Measurements from ENCODE around the gene GPX3. TPM values are rescaled to one million over a fixed set of nuclear protein-coding genes. Genes with fewer than 3 reads are reported as not detected.

The GPX3 gene
- total RNA-seq, 1 donor from 2014 or later = 0.18 TPM

- H3K9me3 Mint-ChIP-seq = no peaks in the 10 kb centered on the region
- ChIA-PET POLR2A (interaction anchor here (0.6 to 4.9 kb wide), 18 partner anchors 8 to 113 kb away, joined by 3 to 44 read pairs (median 6); partner anchors contain the start of genes ANXA6 and TNIP1), CTCF (interaction anchor here (0.9 to 16.2 kb wide), 34 partner anchors 11 to 492 kb away, joined by 3 to 625 read pairs (median 8); partner anchors contain the start of genes ANXA6, SLC36A1 and TNIP1)
- DNase-seq (no peak), ATAC-seq (ENCODE audit: low read depth) (no peak)
- H3K4me3 Mint-ChIP-seq = no peak overlapping the region
- peaks cover 96% of the 10 kb centered on the region for H3K36me3 Mint-ChIP-seq (ENCODE audit: low read depth)
- peaks cover 44% of the 10 kb centered on the region for H3K4me1 Mint-ChIP-seq
- no peak for TF ChIP-seq CTCF (IDR thresholded peaks at IDR 0.05)
- peak overlapping the region; percentile 76 for H3K27ac Mint-ChIP-seq
- intact Hi-C loops (cut with micrococcal nuclease) = loop anchor here (1.0 to 2.0 kb wide), 6 partner anchors 7 to 264 kb away; no protein-coding TSS in a partner anchor
- H3K27me3 Mint-ChIP-seq = no peaks in the 10 kb centered on the region
These were observed 31.7 kb downstream of the GPX3 start for GRCh38 chr5:151051931-151052608.

- Mint-ChIP-seq H3K27ac (peak overlapping the region; percentile 73), H3K9me3 (no peaks in the 10 kb centered on the region), H3K27me3 (no peaks in the 10 kb centered on the region), H3K4me1 (peaks cover 48% of the 10 kb centered on the region), H3K4me3 (no peak overlapping the region), H3K36me3 (ENCODE audit: low read depth) (peaks cover 96% of the 10 kb centered on the region)
- ATAC-seq (ENCODE audit: low read depth) (no peak), DNase-seq (no peak)
- intact Hi-C loops (cut with micrococcal nuclease) = no loop called here
- TF ChIP-seq CTCF (IDR thresholded peaks at IDR 0.05) = no peak
- CTCF ChIA-PET = interaction anchor here (1.3 to 16.2 kb wide), 18 partner anchors 11 to 205 kb away, joined by 4 to 625 read pairs (median 10); partner anchors contain the start of gene TNIP1
- POLR2A ChIA-PET = interaction anchor here (0.7 to 4.9 kb wide), 14 partner anchors 8 to 105 kb away, joined by 3 to 44 read pairs (median 6); partner anchors contain the start of genes ANXA6 and TNIP1
These were observed 32.4 kb downstream of the GPX3 start for GRCh38 chr5:151052836-151053235.

GRCh38 chr5:151053796-151054462 lies 33.5 kb downstream of the GPX3 start:
- CTCF ChIA-PET = interaction anchor here (0.8 to 16.2 kb wide), 4 partner anchors 33 to 187 kb away, joined by 3 to 625 read pairs (median 8); no protein-coding TSS in a partner anchor
- DNase-seq (no peak), ATAC-seq (ENCODE audit: low read depth) (no peak)
- H3K36me3 Mint-ChIP-seq (ENCODE audit: low read depth) = peaks cover 96% of the 10 kb centered on the region
- H3K27me3 Mint-ChIP-seq = no peaks in the 10 kb centered on the region
- TF ChIP-seq CTCF (IDR thresholded peaks at IDR 0.05) = no peak
- H3K4me1 Mint-ChIP-seq = peaks cover 59% of the 10 kb centered on the region
- POLR2A ChIA-PET = interaction anchor here (0.6 to 4.9 kb wide), 4 partner anchors 26 to 71 kb away, joined by 3 to 44 read pairs (median 5); partner anchors contain the start of gene TNIP1
- H3K4me3 Mint-ChIP-seq = no peak overlapping the region
- intact Hi-C loops (cut with micrococcal nuclease) = no loop called here
- no peaks in the 10 kb centered on the region for H3K9me3 Mint-ChIP-seq
- H3K27ac Mint-ChIP-seq = peak overlapping the region; percentile 35

GRCh38 chr5:151054709-151055108 lies 34.3 kb downstream of the GPX3 start:
- ChIA-PET POLR2A (interaction anchor here (0.9 to 4.9 kb wide), 2 partner anchors 17 to 25 kb away, joined by 3 to 44 read pairs; partner anchors contain the start of gene TNIP1), CTCF (interaction anchor here (0.8 to 16.2 kb wide), 3 partner anchors 57 to 186 kb away, joined by 3 to 625 read pairs (median 7); no protein-coding TSS in a partner anchor)
- intact Hi-C loops (cut with micrococcal nuclease) = no loop called here
- Mint-ChIP-seq H3K4me3 (no peak overlapping the region), H3K27ac (no peak overlapping the region), H3K4me1 (peaks cover 67% of the 10 kb centered on the region), H3K27me3 (no peaks in the 10 kb centered on the region), H3K9me3 (no peaks in the 10 kb centered on the region), H3K36me3 (ENCODE audit: low read depth) (peaks cover 96% of the 10 kb centered on the region)
- TF ChIP-seq CTCF (IDR thresholded peaks at IDR 0.05) = no peak
- ATAC-seq (ENCODE audit: low read depth) (no peak), DNase-seq (no peak)
